Measurements from ENCODE around the gene OR2B2. TPM values are rescaled to one million over a fixed set of nuclear protein-coding genes. Genes with fewer than 3 reads are reported as not detected.

Gene OR2B2
- total and polyA plus RNA-seq, 2 experiments from 2014 or later, result not detected

GRCh38 chr6:27892649-27893058, 19.5 kb downstream of the OR2B2 start:
- H3K27ac ChIP-seq, result peak overlapping the region; percentile 90
- H2AFZ ChIP-seq, result no peak overlapping the region
- no peaks in the 10 kb centered on the region for H3K9me3 ChIP-seq (ENCODE audit: low read depth)
- H3K4me3 ChIP-seq, result peak overlapping the region; percentile 48
- DNase-seq (ENCODE audit: low spot score), result no peak
- peaks cover 8% of the 10 kb centered on the region for H3K79me2 ChIP-seq
- no peaks in the 10 kb centered on the region for H3K9me2 ChIP-seq (replicated peaks; ENCODE audit: insufficient read depth)
- 0% methylated on average over 21 of the region's 26 CpGs for WGBS (ENCODE audit: low lambda C conversion rate, missing lambda C conversion rate)
- no peaks in the 10 kb centered on the region for H4K20me1 ChIP-seq (ENCODE audit: insufficient read depth, poor library complexity, severe bottlenecking)
- no peaks in the 10 kb centered on the region for H3K27me3 ChIP-seq
- no peaks in the 10 kb centered on the region for H3K36me3 ChIP-seq (replicated peaks; ENCODE audit: insufficient read depth, low read depth)
- peak overlapping the region; percentile 85 for H3K4me2 ChIP-seq
- peaks cover 23% of the 10 kb centered on the region for H3K4me1 ChIP-seq (ENCODE audit: insufficient read depth)
- TF ChIP-seq CTCF (IDR thresholded peaks at IDR 0.05; ENCODE audit: poor library complexity) (no peak), EZH2 (IDR thresholded peaks at IDR 0.05; ENCODE audit: borderline replicate concordance) (no peak), EZH2phosphoT487 (IDR thresholded peaks at IDR 0.05; ENCODE audit: low read depth, severe bottlenecking, unreplicated experiment) (no peak)

GRCh38 chr6:27891320-27891875, 20.8 kb downstream of the OR2B2 start:
- no peak for TF ChIP-seq CTCF (IDR thresholded peaks at IDR 0.05; ENCODE audit: poor library complexity)
- TF ChIP-seq EZH2phosphoT487 (IDR thresholded peaks at IDR 0.05; ENCODE audit: low read depth, severe bottlenecking, unreplicated experiment), result no peak
- no peak for TF ChIP-seq EZH2 (IDR thresholded peaks at IDR 0.05; ENCODE audit: borderline replicate concordance)
- 13% methylated on average over 7 of the region's 7 CpGs for WGBS (ENCODE audit: low lambda C conversion rate, missing lambda C conversion rate)
- H3K9me2 ChIP-seq (replicated peaks; ENCODE audit: insufficient read depth), result no peaks in the 10 kb centered on the region
- H3K27me3 ChIP-seq, result no peaks in the 10 kb centered on the region
- DNase-seq (ENCODE audit: low spot score), result no peak
- H3K9me3 ChIP-seq (ENCODE audit: low read depth), result no peaks in the 10 kb centered on the region
- H4K20me1 ChIP-seq (ENCODE audit: insufficient read depth, poor library complexity, severe bottlenecking), result no peaks in the 10 kb centered on the region
- no peak overlapping the region for H2AFZ ChIP-seq
- peak overlapping the region; percentile 90 for H3K27ac ChIP-seq
- peak overlapping the region; percentile 48 for H3K4me3 ChIP-seq
- H3K4me1 ChIP-seq (ENCODE audit: insufficient read depth), result peaks cover 23% of the 10 kb centered on the region
- H3K36me3 ChIP-seq (replicated peaks; ENCODE audit: insufficient read depth, low read depth), result no peaks in the 10 kb centered on the region
- H3K4me2 ChIP-seq, result peak overlapping the region; percentile 85
- H3K79me2 ChIP-seq, result peaks cover 8% of the 10 kb centered on the region

GRCh38 chr6:27890445-27891319, 21.5 kb downstream of the OR2B2 start:
- H3K4me2 ChIP-seq, result peak overlapping the region; percentile 85
- DNase-seq (ENCODE audit: low spot score), result peak; percentile 86
- H3K79me2 ChIP-seq, result peaks cover 8% of the 10 kb centered on the region
- H2AFZ ChIP-seq, result peak overlapping the region; percentile 38
- H3K27me3 ChIP-seq, result no peaks in the 10 kb centered on the region
- peak overlapping the region; percentile 90 for H3K27ac ChIP-seq
- peaks cover 23% of the 10 kb centered on the region for H3K4me1 ChIP-seq (ENCODE audit: insufficient read depth)
- H3K36me3 ChIP-seq (replicated peaks; ENCODE audit: insufficient read depth, low read depth), result no peaks in the 10 kb centered on the region
- no peaks in the 10 kb centered on the region for H3K9me2 ChIP-seq (replicated peaks; ENCODE audit: insufficient read depth)
- H4K20me1 ChIP-seq (ENCODE audit: insufficient read depth, poor library complexity, severe bottlenecking), result no peaks in the 10 kb centered on the region
- under 1% methylated on average over 50 of the region's 50 CpGs for WGBS (ENCODE audit: low lambda C conversion rate, missing lambda C conversion rate)
- TF ChIP-seq CTCF (IDR thresholded peaks at IDR 0.05; ENCODE audit: poor library complexity), result peak; percentile 5
- no peak for TF ChIP-seq EZH2phosphoT487 (IDR thresholded peaks at IDR 0.05; ENCODE audit: low read depth, severe bottlenecking, unreplicated experiment)
- TF ChIP-seq EZH2 (IDR thresholded peaks at IDR 0.05; ENCODE audit: borderline replicate concordance), result no peak
- peak overlapping the region; percentile 34 for H3K4me3 ChIP-seq
- H3K9me3 ChIP-seq (ENCODE audit: low read depth), result no peaks in the 10 kb centered on the region

Data from hepatocyte (in vitro differentiated cells).